NOMO-1 treated with dmso at 0.1 percent for 144 hours (cell line): Measurements from ENCODE around the gene TFPT.
"Not testable (repeated sequence)": the region's sequence is repeated elsewhere in the genome, so short reads cannot be mapped to it uniquely, and the experiment has no call there.

ENCODE experiments used
- DNase-seq: peaks from one replicate; lab custom pipeline; 2025; ENCODE audit not compliant: unreplicated experiment; lab: John Stamatoyannopoulos, UW

Gene TFPT

DNA sequence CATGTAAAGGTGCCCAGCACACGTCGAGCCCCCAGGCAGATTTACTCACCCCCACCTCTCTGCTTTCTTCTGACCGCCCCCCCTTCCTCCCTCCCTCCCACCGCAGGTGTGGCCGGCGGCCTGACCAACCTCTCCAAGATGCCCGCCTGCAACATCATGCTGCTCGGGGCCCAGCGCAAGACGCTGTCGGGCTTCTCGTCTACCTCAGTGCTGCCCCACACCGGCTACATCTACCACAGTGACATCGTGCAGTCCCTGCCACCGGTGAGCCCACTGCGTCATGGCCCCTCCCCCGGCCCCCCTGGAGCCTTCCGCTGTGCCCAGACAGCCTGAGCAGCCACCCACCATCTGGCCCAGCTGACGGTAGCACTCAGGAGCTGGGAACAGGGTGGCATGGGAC, 8.9 kb upstream of the TFPT start:
- no peak for DNase-seq

DNA sequence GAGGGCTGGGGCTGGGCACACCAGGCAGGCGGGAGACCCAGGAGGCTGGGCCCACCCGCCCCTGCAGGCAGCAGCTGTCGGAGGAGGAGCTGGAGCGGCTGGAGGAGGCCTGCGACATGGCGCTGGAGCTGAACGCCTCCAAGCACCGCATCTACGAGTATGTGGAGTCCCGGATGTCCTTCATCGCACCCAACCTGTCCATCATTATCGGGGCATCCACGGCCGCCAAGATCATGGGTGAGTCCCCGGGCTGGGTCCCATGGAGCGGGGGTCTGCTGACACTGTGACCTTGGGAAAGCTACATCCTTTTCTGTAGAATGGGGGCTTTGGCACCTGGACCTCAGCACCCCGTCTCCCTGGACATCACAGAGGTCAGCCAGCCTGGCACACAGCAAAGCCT, 8.2 kb upstream of the TFPT start:
- DNase-seq, result no peak

DNA sequence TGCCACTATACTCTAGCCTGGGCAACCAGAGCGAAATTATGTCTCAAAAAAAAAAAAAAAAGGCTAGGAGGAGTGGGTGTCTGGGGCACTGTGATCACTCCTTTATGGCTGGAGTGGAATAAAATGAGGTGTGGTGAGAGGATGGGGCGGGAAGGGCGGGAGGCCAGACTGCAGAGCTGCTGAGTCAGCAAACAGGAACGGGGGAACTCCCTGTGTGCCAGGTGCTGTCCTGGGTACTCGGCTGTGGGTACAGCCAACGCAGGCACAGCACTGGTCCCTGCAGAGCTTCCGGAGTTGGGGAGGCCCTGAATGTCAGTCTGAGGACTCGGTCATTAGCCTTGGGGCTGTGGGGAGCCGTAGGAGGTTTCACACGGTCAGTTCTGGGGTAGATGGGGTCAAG, 5.8 kb upstream of the TFPT start:
- DNase-seq, result no peak

DNA sequence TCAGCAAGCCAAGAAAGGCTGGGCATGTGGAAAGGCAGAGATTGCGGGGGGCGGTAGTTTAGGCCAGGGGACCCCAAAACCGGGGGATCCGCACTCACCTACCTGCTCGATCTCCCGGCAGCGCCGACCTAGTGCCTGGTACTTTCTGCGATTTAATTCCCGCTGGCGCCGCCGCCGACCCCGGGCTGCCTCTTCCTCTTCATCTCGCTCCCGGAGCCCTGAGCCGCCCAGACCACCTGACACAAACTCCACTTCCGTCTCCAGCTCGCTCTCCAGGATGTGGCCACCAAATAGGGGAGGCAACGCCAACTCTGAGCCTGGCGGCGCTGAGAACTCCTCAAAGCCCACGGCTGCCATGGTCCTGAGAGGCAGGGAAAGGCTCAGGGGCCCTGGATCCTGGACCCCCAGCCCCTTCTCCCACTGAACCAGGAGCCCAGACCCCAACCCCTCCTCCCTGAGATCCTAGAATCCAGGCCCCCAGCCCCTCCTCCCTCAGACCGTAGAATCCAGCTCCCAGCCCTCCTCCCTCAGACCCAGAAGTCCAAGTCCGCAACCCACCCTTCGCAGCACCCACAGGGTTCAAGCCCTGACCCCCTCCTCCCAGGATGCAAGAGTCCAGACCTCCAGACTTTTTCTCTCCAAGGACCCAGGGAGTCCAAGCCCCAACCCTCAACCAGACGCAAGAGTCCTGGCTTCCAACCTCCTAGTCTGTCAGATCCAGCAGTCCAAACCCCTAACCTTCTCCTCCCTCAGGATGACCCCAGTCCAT, 933 bp downstream of the TFPT start:
- DNase-seq, result peak; percentile 64

DNA sequence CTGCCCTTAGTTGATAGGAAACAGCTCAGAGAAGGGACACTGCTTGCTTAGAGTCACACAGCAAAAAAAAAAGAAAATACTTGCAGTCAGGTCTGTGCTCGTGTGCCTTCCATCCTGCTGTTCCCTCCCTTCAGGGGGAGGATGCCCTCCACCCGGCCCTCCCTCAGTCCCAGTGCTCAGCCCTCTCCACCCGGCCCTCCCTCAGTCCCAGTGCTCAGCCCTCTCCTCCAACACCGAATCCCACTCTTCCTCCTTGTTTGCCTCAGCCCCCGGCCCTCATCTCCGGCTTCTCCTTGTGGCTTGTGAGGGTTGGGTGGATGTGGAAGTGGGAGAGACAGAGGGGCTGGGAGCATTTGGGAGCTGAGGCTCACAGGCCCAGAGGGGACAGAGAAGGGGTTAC, 5.8 kb downstream of the TFPT start:
- DNase-seq, result no peak

DNA sequence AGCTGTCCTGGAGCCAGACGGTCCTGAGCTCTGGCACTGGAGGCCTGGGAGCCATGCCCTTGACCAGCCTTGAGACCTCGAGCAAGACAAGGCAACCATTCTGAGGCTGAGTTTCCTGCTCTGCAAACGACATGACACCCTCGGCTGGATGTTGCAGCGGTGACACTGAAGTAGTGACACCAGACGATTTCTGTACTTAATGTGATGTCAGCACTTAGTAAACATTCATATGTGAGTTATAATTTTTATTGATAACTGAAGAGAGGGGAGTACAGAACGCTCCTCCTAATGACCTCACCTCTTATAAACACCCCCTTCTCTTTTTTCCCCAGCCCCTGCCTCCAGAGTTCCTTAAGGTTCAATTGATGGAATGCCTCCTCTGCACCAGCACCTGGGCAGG, 7.0 kb downstream of the TFPT start:
- DNase-seq, result no peak

DNA sequence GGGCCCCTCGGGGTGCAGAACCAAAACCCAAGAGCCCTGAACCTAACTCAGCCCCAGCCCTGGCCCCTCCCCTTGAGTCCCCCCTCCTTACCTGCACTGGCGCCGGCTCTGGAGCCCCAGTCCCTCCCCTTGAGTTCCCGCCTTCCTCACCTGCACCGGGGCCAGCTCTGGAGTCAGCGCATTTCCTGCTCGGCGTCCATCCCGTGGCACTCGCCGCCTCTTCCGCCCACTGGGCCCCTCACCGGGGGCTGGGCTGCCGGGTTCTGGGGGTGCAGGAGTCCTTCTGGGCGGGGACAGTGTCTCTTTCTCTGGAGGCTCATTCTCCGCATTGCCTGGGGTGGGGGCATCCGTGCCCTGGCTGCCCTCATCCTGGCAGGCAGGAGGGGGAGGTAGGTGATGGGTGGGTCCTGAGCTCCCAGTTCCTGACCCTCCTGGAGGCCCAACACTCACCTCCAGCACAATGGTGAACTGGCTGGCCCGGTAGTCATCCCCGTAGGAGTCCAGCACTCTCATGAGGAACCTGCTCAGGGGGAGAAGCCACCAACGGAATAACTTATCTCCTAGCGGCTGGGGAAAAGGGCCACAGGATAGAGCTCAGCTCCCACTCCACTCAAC, 7.5 kb downstream of the TFPT start:
- no peak for DNase-seq

DNA sequence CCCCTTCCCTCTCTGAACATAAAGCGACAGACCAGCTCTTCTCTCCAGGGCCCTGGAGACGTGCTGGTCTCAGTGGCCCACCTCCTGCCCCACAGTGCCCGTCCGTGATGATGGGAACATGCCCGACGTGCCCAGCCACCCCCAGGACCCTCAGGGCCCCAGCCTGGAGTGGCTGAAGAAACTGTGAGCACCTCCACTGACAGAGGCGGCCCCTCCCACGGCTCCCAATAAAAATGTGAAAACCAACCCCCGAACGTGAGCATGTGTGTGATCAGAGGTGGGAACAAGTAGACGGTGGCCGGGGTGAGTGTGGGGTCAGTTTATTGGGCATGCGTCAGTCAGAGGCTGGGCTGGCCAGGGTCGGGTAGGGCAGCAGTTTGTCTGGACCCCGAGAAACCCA, 8.7 kb downstream of the TFPT start:
- no peak for DNase-seq

DNA sequence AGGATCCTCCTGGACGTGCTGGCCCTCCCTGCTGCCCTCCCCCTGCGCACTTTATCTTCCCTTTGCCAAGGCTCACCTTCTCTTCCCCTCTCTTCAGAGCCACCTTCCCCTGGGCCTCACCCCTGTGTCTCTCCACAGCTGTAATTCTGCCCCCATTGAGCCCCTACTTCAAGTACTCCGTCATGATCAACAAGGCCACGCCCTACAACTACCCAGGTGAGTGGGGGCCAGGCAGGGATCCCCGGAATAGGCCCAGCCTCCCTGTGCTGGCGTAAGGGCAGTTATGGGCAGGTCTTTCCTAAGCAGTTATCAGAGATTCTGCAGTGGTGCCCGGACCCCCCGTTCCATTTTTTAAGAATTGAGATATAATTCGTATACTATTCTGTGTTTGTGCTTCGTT, 9.7 kb downstream of the TFPT start:
- DNase-seq, result no peak

DNA sequence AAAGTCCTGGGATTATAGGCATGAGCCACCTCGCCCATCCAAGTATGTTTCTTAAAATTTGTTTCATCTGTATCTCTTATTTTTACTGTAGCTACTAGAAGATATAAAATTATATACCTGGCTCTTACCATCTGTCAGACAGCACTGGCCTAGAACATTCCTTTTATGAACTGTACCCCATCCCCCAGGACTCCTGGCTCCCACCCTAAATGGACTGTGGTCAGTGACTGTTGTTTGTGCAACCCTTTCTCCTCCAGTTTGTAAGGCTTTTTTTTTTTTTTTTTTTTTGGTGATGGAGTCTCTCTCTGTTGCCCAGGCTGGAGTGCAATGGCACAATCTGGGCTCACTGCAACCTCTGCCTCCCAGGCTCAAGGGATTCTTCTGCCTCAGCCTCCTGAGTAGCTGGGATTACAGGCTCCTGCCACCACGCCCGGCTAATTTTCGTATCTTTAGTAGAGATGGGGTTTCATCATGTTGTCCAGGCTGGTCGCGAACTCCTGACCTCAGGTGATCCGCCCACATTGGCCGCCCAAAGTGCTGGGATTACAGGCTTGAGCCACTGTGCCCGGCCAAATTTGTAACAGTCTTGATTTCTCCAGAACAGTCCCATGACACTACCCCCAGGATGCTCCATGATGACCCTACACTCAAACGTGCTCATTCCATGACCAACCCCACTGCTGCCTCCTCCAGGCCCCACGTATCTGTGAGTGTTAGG, 10.3 kb downstream of the TFPT start:
- no peak for DNase-seq

DNA sequence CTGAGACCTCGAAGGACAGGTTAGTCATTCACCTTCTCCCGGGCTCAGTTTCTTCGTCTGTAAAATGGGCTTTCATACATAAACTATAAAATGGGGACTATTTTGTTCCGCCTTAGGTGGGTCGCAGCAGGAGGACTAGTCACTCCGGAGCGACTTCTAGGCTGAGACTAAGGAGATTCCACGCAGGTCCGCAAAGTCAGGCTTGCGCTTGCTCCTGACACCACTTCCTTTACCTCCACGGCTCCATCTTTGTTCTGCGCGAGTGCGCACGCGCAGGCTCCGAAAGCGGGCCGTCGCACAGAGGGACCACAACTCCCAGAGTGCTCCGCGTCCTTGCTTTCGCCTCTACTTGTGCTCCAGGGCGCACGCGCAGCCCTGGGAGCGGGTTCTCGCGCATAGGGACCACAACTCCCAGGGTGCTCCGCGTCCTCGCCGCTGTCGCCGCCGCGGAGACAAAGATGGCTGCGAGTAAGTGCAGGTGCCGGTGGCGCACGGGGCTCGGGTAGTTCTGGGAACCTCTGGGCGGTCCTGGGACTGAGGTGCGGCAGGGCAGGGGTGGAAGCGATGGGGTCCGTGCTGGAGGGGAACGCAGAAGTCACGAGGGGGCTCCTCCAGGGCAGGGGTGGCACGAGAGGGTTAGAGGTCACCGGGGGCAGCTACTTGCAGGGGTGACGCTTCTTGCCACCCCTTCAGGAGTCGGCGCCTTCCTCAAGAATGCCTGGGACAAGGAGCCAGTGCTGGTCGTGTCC, 12.9 kb downstream of the TFPT start, which contains the start of gene NDUFA3:
NDUFA3 (plus strand) TSS at position 435 of the 749 bp plus-strand sequence; CDS start at position 459, 24 bp downstream.
- DNase-seq, result peak; percentile 95

DNA sequence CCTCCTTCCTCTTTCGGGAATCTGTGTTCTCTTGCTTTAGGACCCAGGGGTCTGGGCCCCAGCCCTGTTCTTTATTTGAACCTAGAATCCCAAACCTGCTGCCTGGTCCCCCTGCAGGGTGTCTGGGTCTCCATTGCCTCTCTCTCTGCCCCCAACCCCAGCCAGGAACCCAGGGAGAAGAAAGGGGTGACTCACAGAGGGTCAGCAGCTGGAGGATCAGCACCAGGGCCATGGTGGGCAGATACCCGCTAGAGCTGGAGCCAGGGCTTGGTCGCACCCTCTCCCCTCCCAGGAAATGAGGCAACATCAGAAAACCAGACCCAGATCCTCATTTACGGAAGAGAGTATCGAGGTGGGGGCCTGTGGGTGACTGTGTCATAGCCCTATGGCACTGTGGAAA, 14.9 kb downstream of the TFPT start, which contains the start of gene OSCAR:
OSCAR (minus strand) TSS at position 243 of the 400 bp plus-strand sequence; CDS start at position 232, 11 bp downstream.
- no peak for DNase-seq

DNA sequence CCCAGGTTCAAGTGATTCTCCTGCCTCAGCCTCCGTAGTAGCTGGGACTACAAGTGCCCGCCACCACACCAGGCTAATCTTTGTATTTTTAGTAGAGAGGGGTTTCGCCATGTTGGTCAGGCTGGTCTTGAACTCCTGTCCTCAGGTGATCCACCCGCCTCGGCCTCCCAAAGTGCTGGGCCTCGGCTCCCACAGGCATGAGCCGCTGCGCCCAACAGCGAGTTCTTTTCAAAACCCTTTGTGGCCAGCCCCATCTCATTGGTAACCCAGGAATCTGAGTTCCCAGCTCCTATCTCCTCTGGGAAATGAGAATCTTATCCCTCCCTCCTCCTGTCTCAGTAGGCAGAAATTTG, 15.6 kb downstream of the TFPT start:
- DNase-seq, result not testable (repeated sequence)

DNA sequence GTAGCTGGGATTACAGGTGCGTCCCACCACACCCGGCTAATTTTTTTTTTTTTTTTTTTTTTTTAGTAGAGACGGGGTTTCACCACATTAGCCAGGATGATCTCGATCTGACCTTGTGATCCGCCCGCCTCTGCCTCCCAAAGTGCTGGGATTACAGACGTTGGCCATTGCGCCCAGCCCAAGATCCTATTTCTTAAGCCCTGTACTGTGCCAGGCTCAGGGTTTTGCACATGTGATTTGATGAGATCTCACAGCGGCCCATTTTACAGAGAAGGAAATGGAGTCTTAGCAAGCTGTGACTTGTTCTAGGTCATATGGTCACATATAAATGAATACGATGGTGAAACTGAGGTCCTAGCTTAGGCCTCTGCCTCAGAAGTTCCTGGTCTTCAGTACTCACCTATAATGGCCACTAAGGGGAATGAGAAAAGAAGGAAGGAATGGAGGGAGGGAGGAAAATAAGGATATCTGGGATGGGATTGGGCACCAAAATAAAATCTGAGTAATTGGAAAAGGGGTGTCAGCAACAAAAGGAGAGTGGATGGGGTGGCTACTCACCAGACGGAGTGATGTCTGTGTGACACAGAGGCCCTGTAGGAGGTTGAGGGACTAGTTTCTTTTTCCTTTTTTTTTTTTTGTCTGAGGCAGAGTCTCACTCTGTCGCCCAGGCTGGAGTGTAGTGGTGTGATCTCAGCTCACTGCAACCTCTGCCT, 16.1 kb downstream of the TFPT start:
- no peak for DNase-seq

DNA sequence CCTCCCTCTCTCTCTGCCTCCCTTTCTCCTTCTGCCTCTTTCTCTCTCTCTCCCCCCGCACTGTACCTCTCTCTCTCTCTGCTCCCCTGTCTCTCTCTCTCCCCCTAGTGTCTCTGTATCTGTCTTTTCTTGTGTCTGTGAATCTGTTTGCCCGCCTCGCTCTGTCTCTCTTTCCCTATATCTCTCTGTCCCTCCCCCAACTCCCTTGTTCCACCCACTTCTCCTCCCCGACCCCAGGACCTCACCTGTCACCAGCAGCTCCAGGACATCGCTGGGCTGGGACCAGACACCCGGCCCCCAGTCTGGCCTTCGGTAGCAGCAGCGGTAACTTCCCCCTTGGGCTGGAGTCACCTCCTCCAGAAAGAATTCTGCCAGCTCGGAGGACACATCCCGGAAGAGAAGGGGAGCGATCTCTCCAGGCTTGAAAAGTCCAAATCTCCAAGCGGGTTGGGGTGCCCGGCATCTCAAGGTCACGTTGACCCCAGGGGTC, 18.8 kb downstream of the TFPT start:
- peak; percentile 55 for DNase-seq

DNA sequence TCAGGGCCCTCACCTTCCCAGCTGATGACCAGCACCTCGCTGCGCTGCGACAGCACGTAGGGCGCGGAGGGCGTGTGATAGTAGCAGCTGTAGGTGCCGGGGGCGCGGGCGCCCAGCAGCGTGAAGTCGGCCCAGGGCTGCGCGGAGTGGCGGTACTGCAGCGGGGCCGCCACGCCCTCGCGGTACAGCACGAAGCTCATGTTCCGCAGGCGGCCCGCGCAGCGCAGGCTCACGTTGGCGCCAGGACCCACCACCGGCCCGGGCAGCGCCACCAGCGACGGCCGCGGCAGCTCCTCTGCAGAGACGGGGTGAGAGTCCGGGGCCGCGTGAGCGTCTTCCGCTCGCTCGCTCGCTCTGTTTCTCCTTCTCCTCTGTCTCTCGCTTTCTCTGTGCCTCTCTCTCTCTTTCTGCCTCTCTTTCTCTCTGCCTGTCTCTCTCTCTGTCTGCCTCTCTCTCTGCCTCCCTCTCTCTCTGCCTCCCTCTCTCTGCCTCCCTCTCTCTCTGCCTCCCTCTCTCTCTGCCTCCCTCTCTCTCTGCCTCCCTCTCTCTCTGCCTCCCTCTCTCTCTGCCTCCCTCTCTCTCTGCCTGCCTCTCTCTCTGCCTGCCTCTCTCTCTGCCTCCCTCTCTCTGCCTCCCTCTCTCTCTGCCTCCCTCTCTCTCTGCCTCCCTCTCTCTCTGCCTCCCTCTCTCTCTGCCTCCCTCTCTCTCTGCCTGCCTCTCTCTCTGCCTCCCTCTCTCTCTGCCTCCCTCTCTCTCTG, 19.4 kb downstream of the TFPT start:
- peak; percentile 48 for DNase-seq

DNA sequence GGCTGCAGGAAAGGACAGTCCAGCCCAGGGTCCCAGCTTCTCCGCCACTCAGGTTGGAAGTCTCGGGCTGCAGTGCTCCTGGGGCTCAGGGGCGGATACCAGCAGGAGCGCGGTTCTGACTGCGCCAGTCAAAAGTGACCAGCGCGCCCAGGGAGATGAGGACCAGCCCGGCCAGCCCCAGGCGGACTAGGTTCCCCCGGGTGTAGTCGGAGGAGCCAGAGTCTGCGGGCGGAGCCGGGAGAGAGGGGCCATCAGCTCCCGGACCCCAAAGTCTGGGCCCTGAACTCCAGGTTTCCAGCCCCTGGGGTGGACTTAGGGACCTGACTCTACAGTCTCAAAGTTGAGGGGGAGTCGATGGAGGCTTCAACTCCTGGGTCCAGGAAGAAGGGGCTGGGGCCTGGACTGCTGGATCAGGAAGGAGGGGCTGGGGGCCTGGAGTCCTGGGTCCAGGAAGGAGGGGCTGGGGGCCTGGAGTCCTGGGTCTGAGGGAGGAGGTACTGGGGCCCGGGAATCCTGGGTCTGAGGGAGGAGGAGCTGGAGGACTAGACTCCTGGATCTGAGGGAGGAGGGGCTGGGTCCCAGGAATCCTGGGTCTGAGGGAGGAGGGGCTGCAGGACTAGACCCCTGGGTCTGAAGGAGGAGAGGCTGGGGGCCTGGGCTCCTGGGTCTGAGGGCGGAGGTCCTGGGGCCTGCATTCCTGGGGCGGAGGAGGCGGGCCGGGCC, 20.2 kb downstream of the TFPT start:
- DNase-seq, result no peak

DNA sequence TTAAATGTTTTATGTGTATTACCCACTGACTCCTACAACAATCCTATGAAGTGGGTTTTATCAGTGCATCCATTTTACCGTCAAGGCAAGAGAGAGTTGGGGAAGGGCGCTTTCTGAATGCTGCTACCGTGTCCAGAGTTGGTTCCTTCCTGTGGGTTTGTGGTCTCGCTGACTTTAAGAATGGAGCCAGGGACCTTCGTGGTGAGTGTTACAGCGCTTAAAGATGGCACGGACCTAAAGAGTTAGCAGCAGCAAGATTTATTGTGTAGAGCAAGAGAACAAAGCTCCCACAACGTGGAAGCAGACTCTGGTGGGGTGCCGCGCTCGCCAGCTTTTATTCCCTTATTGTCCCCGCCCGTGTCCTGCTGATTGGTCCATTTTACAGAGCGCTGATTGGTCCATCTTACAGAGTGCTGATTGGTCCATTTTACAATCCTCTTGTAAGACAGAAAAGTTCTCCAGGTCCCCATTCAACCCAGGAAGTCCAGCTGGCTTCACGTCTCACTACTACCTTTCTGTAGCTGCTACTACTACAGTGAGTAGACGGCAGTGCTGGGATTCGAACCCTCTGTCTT, 20.9 kb downstream of the TFPT start:
- DNase-seq, result no peak

DNA sequence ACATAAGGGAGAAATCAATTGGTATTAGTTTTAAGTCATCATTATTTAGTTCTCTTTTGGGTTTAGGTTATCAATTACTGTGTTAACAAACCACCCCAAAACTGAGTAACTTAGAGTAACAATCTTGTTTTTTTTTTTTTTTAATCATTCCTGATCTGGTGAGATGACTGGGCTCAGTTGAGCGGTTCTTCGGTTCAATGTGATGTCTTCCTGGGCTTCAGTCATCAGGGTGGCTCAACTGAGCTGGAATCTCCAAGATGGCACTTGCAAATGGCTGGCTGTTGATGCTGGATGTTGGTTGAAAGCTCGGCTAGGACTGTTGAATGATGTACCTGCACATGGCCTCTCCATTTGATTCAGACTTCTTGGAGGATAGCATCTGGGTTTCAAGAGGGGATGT, 31.0 kb downstream of the TFPT start:
- no peak for DNase-seq
